ENCODE data around the gene BCKDHB. TPM values are rescaled to one million over a fixed set of nuclear protein-coding genes. Genes with fewer than 3 reads are reported as not detected.

The BCKDHB gene
- total RNA-seq, 4 donors from 2014 or later = 10.9 to 32.9 (median 29.7) TPM

DNA sequence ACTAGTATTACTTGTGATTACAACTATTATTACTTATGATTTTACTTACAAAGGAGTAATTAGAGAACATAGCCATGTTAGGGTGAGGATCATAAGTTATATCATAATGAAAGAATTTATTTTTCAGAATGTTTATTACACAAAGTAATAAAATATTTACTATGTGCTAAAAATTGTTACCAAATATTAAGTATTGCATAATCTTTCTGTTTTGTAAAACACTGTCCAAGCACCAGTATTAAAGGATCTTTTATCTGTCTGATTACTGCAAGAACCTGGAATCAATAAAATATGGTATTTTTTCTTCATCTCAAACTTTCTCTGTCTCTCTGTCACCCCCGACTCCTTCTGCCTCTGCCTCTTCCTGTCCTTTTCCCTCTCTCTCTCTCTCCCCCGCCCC lies 250.1 kb downstream of the BCKDHB start:
- H3K4me1 ChIP-seq = no peaks in the 10 kb centered on the region
- in situ Hi-C loops (cut with MboI; ENCODE audit: low pct_ligation_motif_present in 1 of 4, low pct_unique_long_range_greater_than_20kb in 1 of 4, low sequenced_read_pairs in 3 of 4) (no loop called here), intact Hi-C loops (cut with DNase I; ENCODE audit: low total_unique reads) (no loop called here)
- H3K27ac ChIP-seq = no peak overlapping the region
- peaks cover 0 to 3% (median 0%) of the 10 kb centered on the region in 4 donors for H3K36me3 ChIP-seq
- no peaks in the 10 kb centered on the region for H3K27me3 ChIP-seq
- no peaks in the 10 kb centered on the region for H3K9me3 ChIP-seq
- TF ChIP-seq POLR2AphosphoS5 (IDR thresholded peaks at IDR 0.05) (no peak), POLR2A (IDR thresholded peaks at IDR 0.05) (no peak), EP300 (IDR thresholded peaks at IDR 0.05; ENCODE audit: low read depth) (no peak), CTCF (IDR thresholded peaks at IDR 0.05) (no peak)
- 73 to 83% methylated on average over 2 of the region's 2 CpGs for WGBS, 2 donors (ENCODE audit: low coverage in 1 of 2)
- no peak overlapping the region for H3K4me3 ChIP-seq
- no peak for DNase-seq

GRCh38 chr6:80357081-80357480 lies 250.6 kb downstream of the BCKDHB start:
- H3K27me3 ChIP-seq = no peaks in the 10 kb centered on the region
- H3K27ac ChIP-seq = peak overlapping the region in 1 of 4 donors; percentile 34
- no peaks in the 10 kb centered on the region for H3K9me3 ChIP-seq
- intact Hi-C loops (cut with DNase I; ENCODE audit: low total_unique reads) (no loop called here), in situ Hi-C loops (cut with MboI; ENCODE audit: low pct_ligation_motif_present in 1 of 4, low pct_unique_long_range_greater_than_20kb in 1 of 4, low sequenced_read_pairs in 3 of 4) (no loop called here)
- TF ChIP-seq CTCF (IDR thresholded peaks at IDR 0.05) (no peak), POLR2A (IDR thresholded peaks at IDR 0.05) (no peak), EP300 (IDR thresholded peaks at IDR 0.05; ENCODE audit: low read depth) (no peak), POLR2AphosphoS5 (IDR thresholded peaks at IDR 0.05) (no peak)
- no peaks in the 10 kb centered on the region for H3K4me1 ChIP-seq
- H3K36me3 ChIP-seq = peaks cover 0 to 3% (median 0%) of the 10 kb centered on the region in 4 donors
- WGBS, 2 donors (ENCODE audit: low coverage in 1 of 2) = 91 to 100% methylated on average over 2 of the region's 2 CpGs
- DNase-seq = no peak
- no peak overlapping the region for H3K4me3 ChIP-seq

DNA sequence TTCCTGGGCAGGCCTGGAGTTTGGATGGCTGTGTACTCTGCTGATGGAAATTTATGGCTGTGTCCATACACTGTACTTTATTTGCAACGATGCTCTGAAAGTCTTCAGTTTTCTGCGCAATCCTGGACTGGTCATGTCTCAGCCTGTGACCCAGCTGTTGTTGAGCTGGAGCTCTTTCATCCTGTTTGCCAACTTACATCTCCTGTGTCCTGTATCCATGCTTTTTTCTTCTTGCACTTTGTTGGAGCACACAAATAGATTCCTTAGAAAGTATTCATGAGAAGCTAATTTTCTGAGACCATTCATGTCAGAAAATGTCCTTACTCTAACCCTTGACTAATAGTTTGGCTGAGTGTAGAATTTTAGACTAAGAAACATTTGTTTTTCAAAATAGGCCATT lies 251.2 kb downstream of the BCKDHB start:
- H3K27ac ChIP-seq = no peak overlapping the region
- WGBS, 2 donors (ENCODE audit: low coverage in 1 of 2) = 68% methylated on average over 2 of the region's 2 CpGs; no CpG with 5 or more reads in 1 of the 2 donors
- intact Hi-C loops (cut with DNase I; ENCODE audit: low total_unique reads) (no loop called here), in situ Hi-C loops (cut with MboI; ENCODE audit: low pct_ligation_motif_present in 1 of 4, low pct_unique_long_range_greater_than_20kb in 1 of 4, low sequenced_read_pairs in 3 of 4) (no loop called here)
- H3K27me3 ChIP-seq = no peaks in the 10 kb centered on the region
- TF ChIP-seq POLR2A (IDR thresholded peaks at IDR 0.05) (no peak), POLR2AphosphoS5 (IDR thresholded peaks at IDR 0.05) (peak in 1 of 3 donors; percentile 9)
- H3K4me3 ChIP-seq = no peak overlapping the region
- no peaks in the 10 kb centered on the region for H3K9me3 ChIP-seq
- no peaks in the 10 kb centered on the region for H3K4me1 ChIP-seq
- no peak for DNase-seq
- peaks cover 0 to 3% (median 0%) of the 10 kb centered on the region in 4 donors for H3K36me3 ChIP-seq

DNA sequence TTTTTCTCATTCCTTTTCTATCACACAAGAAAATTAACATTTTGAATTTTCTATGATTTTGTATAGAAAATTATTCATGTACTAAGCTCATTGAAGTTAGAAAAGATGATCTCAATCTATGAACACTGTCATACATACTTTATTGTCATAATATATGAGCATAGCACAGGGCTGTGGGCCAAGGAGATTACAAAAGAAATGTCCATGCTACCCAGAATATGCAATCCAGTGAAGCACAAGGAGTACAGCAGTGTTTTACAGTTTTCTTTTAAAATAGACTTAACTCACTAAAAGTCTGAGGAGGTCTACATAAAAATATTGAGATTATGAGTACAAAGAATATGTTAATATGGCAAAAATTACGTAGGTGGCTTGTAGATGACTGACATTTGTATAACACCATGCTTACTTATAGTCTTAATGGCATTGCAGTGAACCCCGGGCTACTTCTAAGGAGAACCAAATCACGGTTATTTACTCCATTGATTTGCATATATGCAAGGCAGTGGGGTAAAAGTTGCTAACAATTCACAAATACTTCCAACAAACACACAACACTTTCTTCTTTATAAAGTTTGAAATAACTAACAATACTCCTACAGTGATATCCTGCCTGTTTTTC lies 257.1 kb downstream of the BCKDHB start:
- H3K9me3 ChIP-seq = no peaks in the 10 kb centered on the region
- in situ Hi-C loops (cut with MboI; ENCODE audit: low pct_ligation_motif_present in 1 of 4, low pct_unique_long_range_greater_than_20kb in 1 of 4, low sequenced_read_pairs in 3 of 4) (no loop called here), intact Hi-C loops (cut with DNase I; ENCODE audit: low total_unique reads) (no loop called here)
- H3K4me1 ChIP-seq = no peaks in the 10 kb centered on the region
- no peak overlapping the region for H3K4me3 ChIP-seq
- no peak overlapping the region for H3K27ac ChIP-seq
- WGBS, 2 donors (ENCODE audit: low coverage in 1 of 2) = 85 to 96% methylated on average over 3 of the region's 3 CpGs
- no peaks in the 10 kb centered on the region for H3K36me3 ChIP-seq
- no peaks in the 10 kb centered on the region for H3K27me3 ChIP-seq
- DNase-seq = no peak
- TF ChIP-seq EP300 (IDR thresholded peaks at IDR 0.05; ENCODE audit: low read depth) (no peak), CTCF (IDR thresholded peaks at IDR 0.05) (no peak), POLR2AphosphoS5 (IDR thresholded peaks at IDR 0.05) (no peak), POLR2A (IDR thresholded peaks at IDR 0.05) (no peak)

DNA sequence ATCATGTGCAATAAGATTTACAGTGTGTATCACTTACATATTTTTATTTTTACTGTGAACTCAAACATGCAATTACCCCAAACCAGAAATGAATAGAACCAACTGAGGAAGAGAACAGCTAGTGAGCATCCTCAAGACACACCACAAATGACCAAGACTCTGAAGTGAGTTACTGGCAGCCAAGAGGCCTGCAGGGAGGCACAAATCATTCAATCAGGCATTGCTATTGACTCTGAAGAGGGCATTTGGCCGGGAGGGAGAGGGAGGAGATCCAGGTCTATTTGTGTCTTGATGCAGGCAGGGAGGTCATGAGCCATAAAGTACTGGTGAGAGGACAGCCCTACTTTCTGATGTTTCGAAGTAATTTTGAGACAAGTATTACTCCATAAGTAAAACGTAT lies 257.7 kb downstream of the BCKDHB start:
- 76% methylated on average over 3 of the region's 3 CpGs; no CpG with 5 or more reads in 1 of the 2 donors for WGBS, 2 donors (ENCODE audit: low coverage in 1 of 2)
- in situ Hi-C loops (cut with MboI; ENCODE audit: low pct_ligation_motif_present in 1 of 4, low pct_unique_long_range_greater_than_20kb in 1 of 4, low sequenced_read_pairs in 3 of 4) = no loop called here

More for the DNA sequence above, 257.7 kb downstream of the BCKDHB start:
- H3K9me3 ChIP-seq = no peaks in the 10 kb centered on the region
- H3K4me3 ChIP-seq = no peak overlapping the region
- H3K36me3 ChIP-seq = no peaks in the 10 kb centered on the region
- intact Hi-C loops (cut with DNase I; ENCODE audit: low total_unique reads) = no loop called here
- DNase-seq = no peak
- H3K27ac ChIP-seq = no peak overlapping the region
- TF ChIP-seq POLR2A (IDR thresholded peaks at IDR 0.05) (no peak), POLR2AphosphoS5 (IDR thresholded peaks at IDR 0.05) (no peak), EP300 (IDR thresholded peaks at IDR 0.05; ENCODE audit: low read depth) (no peak), CTCF (IDR thresholded peaks at IDR 0.05) (no peak)
- no peaks in the 10 kb centered on the region for H3K4me1 ChIP-seq
- H3K27me3 ChIP-seq = no peaks in the 10 kb centered on the region
